GM20431 (cell line): ENCODE data around the gene RUNX3.

Experiments
- in situ Hi-C: fragments of 300-500 bp; cut with MseI, MboI; formaldehyde crosslinking; loops from one replicate; pipeline ENCODE4 v1.15.0; 2020; ENCODE audit warnings: low sequenced_read_pairs; ENCODE audit not compliant: unreplicated experiment

The RUNX3 gene

DNA sequence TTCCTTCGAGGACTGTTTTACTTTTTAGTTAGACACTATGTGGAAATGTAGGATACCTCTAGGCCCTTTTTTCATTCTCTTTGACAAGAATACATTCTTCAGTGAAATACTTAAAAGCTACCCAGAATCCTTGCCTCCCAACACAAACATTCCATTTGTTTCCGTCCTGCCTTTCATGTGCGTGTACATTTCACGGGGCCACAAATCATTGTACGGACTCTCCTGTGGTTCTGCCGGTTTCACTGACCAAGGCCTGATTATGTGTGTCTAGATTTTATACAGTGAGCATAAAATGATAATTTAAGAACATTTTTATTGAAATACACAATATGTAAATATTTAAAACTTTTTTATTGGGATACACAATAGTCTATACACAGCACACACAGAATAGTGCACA, 76.4 kb downstream of the RUNX3 start:
- in situ Hi-C loops = loop anchor here (25.0 kb wide), 1 partner anchor 359 kb away; no protein-coding TSS in a partner anchor

DNA sequence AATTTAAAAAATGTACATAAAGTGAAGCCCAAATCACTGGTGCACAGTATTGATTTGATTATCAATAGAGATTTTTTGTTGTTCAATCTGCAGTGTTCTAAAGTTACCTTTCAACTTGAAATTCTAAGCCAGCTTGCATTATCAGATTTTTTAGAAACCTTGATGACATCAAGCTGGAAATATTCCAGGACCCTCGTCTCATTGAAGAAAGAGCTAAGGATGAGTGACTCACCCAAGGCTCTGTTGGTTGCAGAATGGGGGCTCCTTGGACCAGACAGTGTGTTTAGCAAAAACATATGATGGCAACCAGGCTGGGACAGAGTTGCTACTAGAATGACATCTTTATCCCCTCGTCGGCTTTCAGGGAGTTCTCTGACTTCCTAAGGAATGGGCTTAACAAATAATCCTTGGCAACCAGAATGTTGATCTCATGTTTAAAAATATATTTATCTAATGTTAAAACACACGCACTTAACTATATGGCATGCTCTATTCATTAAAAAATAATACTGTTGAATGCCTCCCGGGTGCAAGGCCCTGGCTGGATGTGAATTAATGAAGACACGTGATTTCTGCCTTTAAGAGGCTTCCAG, 79.7 kb downstream of the RUNX3 start:
- in situ Hi-C loops = loop anchor here (25.0 kb wide), 1 partner anchor 362 kb away; no protein-coding TSS in a partner anchor

DNA sequence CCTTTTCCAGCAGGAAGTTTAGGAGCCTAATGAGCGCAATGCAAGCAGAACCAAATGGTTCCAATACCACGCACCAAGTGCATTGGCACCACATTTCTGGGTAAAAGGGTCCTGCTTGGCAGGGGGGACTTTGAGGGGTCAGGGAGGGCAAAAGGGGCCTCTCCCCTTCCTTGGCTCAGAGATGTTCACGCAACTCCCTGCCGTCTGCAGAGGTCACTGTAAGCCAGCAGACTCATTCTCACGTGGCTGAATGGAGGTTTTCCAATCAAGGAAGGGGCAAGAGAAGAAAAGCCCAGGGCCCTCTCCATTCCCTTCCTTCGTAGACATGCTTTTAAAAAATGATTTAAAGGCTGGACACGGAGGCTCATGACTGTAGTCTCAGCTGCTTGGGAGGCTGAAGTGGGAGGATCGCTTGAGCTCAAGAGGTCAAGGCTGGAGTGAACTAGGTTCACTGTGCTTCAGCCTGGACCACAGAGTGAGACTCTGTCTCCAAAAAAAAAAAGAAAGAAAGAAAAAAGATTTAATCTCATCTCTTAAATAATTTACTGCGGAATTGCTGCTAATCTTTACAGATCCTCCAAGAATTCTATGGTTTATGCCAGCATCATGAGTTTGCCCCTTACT, 80.3 kb downstream of the RUNX3 start:
- in situ Hi-C loops = loop anchor here (25.0 kb wide), 1 partner anchor 363 kb away; no protein-coding TSS in a partner anchor
